ENCODE data around the gene ADCY3. TPM values are rescaled to one million over a fixed set of nuclear protein-coding genes. Genes with fewer than 3 reads are reported as not detected.

Gene ADCY3
- 73.2 and 73.9 TPM in 2 replicates for total RNA-seq (2014; rRNA removed; shearing (Covaris generic))

DNA sequence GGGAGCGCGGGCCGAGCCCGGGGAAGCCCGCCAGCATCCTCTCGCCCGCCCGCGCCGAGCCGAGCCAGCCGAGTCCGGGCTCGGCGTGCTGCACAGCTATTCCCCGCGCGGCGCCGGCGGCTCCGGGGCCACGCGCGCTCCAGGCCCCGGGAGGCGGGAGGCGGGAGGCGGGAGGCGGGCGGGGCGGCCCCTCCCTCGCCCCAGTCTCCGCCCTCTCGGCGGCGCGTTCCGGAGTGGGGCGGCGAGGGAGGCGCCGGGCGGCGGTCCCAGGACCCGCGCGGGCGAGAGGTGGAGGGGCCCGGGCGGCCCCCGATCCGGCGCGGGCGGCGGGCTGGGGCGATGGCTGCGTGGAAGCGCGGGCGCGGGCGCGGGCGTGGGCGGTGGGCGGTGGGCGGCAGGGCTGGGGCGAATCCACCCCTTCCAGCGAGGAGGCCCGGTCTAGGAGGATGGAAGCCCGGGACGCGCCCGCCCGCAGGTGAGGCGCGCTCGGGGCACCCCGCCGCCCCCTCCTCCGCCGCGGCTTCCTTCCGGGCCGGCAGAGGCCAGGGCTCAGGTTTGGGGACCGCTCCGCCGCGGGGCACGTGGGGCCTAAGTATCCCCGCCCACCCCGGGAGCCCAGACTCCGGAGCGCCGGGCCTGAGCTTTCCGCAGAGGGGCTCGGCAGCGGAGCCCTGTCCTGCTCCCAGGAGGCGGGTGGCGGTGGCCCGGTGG, at the start of gene ADCY3:
Gene ADCY3 (minus strand): TSS at position 140 of the 711 bp plus-strand sequence. CDS start 1,250 bp downstream, outside the sequence.
- Histone ChIP-seq H3K27ac (peak within 1 kb of the TSS; percentile 49; the same call in 1 of the 2 replicates), H3K9me3 (replicated peaks) (no peaks in the 10 kb centered on the region), H3K36me3 (peaks cover 17% of the 10 kb centered on the region), H3K4me1 (peaks cover 10% of the 10 kb centered on the region; the same call in 1 of the 2 replicates), H3K27me3 (no peaks in the 10 kb centered on the region), H3K4me3 (peak within 1 kb of the TSS; percentile 78)
- DNase-seq, result peak; percentile 75 to 80

DNA sequence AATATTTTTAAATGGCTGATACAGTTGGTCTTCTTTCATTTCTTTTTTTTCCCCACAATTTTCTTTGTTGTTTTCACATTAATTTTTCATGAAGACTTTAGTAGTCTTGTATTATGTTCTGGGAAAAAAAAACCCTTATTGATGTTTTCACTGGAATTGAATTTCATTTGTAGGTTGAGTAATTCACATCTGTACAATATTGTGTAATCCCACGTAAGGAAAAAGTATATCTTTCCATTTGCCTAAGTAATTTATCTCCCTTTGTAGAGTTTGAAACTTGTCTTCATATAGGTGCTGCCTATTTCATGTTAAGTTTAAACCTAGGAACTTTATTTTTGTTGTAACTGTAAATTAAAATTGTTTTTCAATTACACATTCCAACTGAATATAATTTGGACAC, 49.7 kb upstream of the ADCY3 start:
- Histone ChIP-seq H3K27ac (no peak overlapping the region), H3K36me3 (peaks cover 16% of the 10 kb centered on the region), H3K27me3 (no peaks in the 10 kb centered on the region), H3K9me3 (replicated peaks) (no peaks in the 10 kb centered on the region), H3K4me1 (no peaks in the 10 kb centered on the region), H3K4me3 (no peak overlapping the region)
- no peak for DNase-seq

DNA sequence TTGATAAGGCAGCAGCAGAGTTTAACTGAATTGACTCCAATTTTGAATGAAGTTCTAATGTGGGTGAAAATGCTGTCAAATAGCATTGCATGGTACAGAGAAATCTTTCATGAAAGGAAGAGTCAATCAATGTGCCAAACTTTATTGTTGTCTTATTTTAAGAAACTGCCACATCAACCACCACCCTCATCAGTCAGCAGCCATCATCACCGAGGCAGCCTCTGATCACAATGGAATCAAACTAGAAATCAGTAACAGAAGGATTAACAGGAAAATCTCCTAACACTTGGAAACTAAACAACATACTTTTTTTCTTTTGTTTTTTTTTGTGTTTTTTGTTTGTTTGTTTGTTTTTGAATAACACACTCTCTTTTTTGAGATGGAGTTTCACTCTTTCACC, 41.9 kb upstream of the ADCY3 start:
- Histone ChIP-seq H3K4me3 (no peak overlapping the region), H3K4me1 (no peaks in the 10 kb centered on the region), H3K36me3 (peaks cover 54% of the 10 kb centered on the region), H3K9me3 (replicated peaks) (no peaks in the 10 kb centered on the region), H3K27me3 (no peaks in the 10 kb centered on the region), H3K27ac (no peak overlapping the region)
- no peak for DNase-seq

DNA sequence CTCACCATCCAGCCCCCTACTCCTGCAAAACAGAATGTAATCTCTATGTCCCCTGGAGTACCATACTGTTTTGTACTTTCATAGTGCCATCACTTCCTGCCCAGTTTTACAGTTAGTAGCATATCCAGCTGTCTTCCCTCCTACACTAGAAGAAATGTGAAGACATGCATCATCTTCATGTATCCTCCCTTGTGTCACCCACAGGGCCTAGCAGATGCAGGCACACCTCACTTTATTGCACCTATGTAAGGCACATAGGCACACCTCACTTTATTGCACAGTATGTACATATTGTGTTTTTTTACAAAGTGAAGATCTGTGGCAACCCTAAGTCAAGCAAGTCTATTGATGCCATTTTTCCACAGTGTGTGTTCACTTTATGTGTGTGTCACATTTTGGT, 39.7 kb upstream of the ADCY3 start:
- Histone ChIP-seq H3K36me3 (peaks cover 61% of the 10 kb centered on the region), H3K27ac (no peak overlapping the region), H3K4me3 (no peak overlapping the region), H3K27me3 (no peaks in the 10 kb centered on the region), H3K4me1 (no peaks in the 10 kb centered on the region), H3K9me3 (replicated peaks) (peaks cover 9% of the 10 kb centered on the region)
- DNase-seq, result no peak

DNA sequence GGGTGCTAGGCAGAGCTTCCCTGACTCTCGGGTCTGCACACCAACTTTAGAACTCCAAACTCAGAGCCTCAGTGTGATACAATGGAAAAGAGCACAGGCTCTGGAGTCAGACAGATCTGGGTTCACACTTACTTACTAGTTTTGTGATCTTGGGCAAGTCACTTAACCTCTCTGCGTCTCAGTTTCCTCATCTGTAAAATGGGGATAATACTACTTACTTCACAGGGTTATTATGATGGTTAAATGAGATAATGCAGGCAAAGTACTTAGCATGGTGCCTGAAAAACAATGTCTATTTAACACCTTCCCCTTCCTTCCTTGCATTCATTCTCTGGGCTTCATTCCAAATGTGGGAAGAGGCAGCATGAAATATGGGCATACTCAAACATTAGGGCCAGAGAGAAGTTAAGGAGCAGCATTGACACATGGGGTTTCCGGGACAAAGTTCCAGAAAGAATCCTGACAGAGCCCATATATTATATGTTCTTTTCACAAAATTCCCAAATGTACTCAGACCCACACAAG, 38.4 kb upstream of the ADCY3 start:
- no peaks in the 10 kb centered on the region for H3K4me1 ChIP-seq
- no peak overlapping the region for H3K27ac ChIP-seq
- no peak for DNase-seq
- H3K36me3 ChIP-seq, result peaks cover 61% of the 10 kb centered on the region
- H3K9me3 ChIP-seq (replicated peaks), result peaks cover 9% of the 10 kb centered on the region
- H3K4me3 ChIP-seq, result no peak overlapping the region
- H3K27me3 ChIP-seq, result no peaks in the 10 kb centered on the region

DNA sequence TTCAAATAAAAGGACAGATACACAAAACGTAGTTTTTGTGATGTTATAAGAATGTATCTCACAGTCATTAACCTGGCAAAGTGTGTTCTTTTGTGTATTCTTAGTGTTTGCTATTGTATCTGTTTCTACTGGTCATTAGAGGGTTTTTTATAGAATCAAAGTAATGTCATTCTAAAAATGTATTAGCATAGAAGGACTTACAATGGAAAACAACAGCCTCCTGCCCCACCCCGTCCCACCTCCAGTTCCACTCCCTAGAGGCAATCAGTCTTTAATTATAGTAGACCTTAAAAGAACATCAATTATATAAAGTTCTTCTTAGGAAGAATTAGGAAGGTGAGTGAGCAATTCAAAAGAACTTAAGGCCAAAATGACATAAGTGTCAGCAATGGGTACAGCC, 37.9 kb upstream of the ADCY3 start:
- Histone ChIP-seq H3K4me1 (no peaks in the 10 kb centered on the region), H3K4me3 (no peak overlapping the region), H3K9me3 (replicated peaks) (peaks cover 9% of the 10 kb centered on the region), H3K36me3 (peaks cover 61% of the 10 kb centered on the region), H3K27me3 (no peaks in the 10 kb centered on the region), H3K27ac (no peak overlapping the region)
- no peak for DNase-seq

DNA sequence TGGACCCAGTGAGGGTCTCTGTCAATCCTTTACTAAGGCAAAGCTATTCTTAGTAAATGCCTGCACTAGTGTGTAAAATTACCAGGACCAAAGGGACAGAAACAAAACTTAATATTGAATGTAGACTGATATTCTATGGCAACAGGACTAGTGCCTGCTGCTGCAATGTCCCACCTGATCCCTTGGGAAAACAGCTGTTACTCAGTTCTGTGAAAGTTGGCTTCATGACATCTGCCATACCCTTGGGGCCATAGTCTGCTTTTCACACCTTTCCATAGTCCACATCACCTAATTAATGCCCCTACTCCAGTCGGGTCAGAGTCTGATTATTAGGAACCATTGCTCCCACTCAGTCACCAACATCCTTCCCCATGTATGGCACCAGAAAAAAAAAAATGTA, 37.2 kb upstream of the ADCY3 start:
- H3K27ac ChIP-seq, result no peak overlapping the region
- DNase-seq, result peak; percentile 23 to 53
- H3K36me3 ChIP-seq, result peaks cover 58% of the 10 kb centered on the region
- H3K4me3 ChIP-seq, result no peak overlapping the region
- peaks cover 9% of the 10 kb centered on the region for H3K9me3 ChIP-seq (replicated peaks)
- H3K4me1 ChIP-seq, result no peaks in the 10 kb centered on the region
- no peaks in the 10 kb centered on the region for H3K27me3 ChIP-seq

DNA sequence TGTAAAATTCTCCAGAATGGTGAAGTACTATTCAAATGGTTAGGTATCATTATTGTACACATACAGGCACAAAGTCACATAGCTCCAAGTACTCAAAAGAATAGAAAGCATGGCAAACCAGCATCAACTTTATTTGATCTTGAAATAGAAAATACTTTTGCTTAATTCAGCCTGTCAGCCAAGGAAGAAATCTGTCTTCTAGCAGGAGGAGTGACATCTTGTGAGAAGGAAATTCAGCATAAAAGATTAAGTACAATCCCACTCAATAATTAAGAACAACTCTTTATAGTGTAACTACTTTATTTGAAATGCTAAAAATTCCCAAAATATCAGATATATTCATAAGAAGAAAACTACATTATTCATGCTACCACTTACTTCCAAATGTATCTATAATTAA, 35.9 kb upstream of the ADCY3 start:
- Histone ChIP-seq H3K27ac (no peak overlapping the region), H3K4me1 (no peaks in the 10 kb centered on the region), H3K36me3 (peaks cover 56% of the 10 kb centered on the region), H3K4me3 (no peak overlapping the region), H3K27me3 (no peaks in the 10 kb centered on the region), H3K9me3 (replicated peaks) (peaks cover 9% of the 10 kb centered on the region)
- no peak for DNase-seq

DNA sequence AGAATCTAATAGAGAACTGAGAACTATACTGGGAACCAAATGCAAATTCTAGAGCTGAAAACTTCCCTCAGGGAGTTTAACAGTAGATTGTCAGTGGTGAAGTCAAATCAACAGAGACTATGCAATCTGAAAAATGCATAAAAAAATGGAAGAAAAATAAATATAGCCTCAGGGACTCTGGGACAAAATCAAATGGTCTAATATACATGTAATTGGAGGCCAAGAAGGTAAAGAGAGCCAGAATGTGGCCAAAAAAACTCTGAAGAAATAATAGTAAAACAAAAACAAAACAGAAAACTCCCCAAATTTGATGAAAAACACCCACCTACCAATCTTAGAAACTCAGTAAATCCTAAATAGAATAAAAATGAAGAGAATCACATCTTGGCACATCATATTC, 35.2 kb upstream of the ADCY3 start:
- Histone ChIP-seq H3K9me3 (replicated peaks) (peaks cover 9% of the 10 kb centered on the region), H3K4me1 (no peaks in the 10 kb centered on the region), H3K36me3 (peaks cover 60% of the 10 kb centered on the region), H3K27me3 (no peaks in the 10 kb centered on the region), H3K4me3 (no peak overlapping the region), H3K27ac (no peak overlapping the region)
- DNase-seq, result no peak

DNA sequence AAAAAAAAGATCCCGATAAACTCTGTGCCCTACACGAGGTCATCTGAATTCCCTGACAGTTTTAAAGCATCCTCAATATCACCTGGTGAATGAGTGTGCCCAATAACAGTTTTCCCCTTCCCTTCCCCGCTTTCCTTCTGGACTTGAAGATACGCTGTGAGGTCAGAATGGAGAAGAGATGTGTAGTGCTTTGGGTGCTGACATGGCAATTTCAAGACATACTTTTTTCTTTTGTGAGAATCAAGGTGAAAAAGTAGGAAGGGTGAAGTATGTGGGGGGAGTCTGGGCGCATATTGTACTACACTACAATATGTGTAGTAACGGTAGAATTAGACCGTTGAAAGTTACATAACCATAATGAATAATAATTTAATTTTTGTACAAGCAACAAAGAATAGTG, 30.1 kb upstream of the ADCY3 start:
- Histone ChIP-seq H3K4me3 (no peak overlapping the region), H3K27ac (no peak overlapping the region), H3K9me3 (replicated peaks) (peaks cover 3% of the 10 kb centered on the region), H3K36me3 (peaks cover 35% of the 10 kb centered on the region), H3K4me1 (no peaks in the 10 kb centered on the region), H3K27me3 (no peaks in the 10 kb centered on the region)
- DNase-seq, result no peak

DNA sequence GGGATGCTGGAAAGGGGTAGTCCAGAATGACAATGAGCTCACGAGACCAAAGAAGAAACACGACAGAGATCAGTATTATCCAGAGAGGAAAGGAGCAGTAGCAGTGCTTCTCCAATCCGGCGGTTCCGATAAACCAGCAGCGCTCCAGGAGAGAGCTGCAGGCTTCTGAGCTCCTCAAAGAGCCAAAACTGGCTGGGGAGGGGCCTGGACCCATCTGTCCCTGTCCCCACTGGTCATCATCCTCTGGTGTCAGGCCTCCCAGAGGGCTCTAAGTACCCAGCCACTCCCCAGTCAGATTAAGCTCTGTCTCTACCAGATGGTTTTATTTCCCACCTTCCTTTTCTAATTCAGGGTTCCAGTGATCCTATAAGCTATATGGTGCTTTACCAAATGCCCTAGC, 28.5 kb upstream of the ADCY3 start:
- no peak overlapping the region for H3K4me3 ChIP-seq
- no peak for DNase-seq
- no peaks in the 10 kb centered on the region for H3K4me1 ChIP-seq
- H3K27ac ChIP-seq, result no peak overlapping the region
- no peaks in the 10 kb centered on the region for H3K27me3 ChIP-seq
- no peaks in the 10 kb centered on the region for H3K9me3 ChIP-seq (replicated peaks)
- H3K36me3 ChIP-seq, result peaks cover 27% of the 10 kb centered on the region

DNA sequence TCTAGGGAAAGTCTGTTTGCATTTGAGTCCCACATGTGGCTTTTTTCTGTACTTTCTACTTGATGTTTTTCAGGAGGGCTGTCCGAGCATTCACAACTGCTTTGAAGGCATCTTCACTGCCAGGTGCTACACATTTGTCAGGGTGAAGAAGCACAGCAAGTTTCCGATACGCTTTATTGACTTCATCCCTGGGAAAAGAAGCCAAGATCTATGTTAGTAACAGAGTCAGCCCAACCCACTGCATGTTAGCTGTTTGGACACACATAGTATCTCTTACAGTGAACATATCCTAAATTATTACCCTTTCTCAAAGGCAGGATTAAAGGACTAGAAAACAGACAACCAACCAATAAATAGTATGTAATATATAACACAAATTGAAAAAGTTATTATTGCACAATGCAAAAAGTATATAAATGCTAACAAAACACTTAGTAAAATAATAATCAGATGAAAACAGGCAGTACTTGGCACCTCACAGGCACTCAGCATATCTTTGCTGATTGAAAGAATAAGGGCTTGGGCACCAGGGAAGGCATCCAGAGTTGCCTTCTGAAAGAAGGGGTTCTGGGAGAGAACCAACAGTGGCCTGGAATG, 27.6 kb upstream of the ADCY3 start:
- no peaks in the 10 kb centered on the region for H3K4me1 ChIP-seq
- no peaks in the 10 kb centered on the region for H3K9me3 ChIP-seq (replicated peaks)
- H3K36me3 ChIP-seq, result peaks cover 21% of the 10 kb centered on the region
- no peak for DNase-seq
- H3K4me3 ChIP-seq, result no peak overlapping the region
- no peak overlapping the region for H3K27ac ChIP-seq
- H3K27me3 ChIP-seq, result no peaks in the 10 kb centered on the region

DNA sequence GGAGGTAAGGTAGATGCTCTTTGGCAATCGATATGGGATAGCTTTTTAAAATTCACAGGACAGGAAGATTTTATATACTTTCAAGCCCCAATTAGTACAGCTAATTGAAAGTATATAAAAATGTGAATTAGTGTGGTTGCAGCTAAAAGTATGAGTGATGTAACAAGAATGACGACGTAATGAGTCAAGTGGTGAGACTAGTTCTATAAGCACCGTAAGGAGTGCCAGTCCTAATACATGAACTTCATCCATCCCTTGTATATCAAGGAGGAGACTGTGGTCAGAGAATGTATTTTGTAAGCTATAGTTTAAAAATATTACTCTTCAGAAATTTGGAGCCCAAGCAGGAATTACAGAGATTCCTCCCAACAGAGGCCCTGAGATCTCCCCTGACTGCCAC, 25.9 kb upstream of the ADCY3 start:
- Histone ChIP-seq H3K9me3 (replicated peaks) (no peaks in the 10 kb centered on the region), H3K4me3 (no peak overlapping the region), H3K27me3 (no peaks in the 10 kb centered on the region), H3K4me1 (no peaks in the 10 kb centered on the region), H3K27ac (no peak overlapping the region), H3K36me3 (peaks cover 23% of the 10 kb centered on the region; the same call in 1 of the 2 replicates)
- DNase-seq, result no peak

DNA sequence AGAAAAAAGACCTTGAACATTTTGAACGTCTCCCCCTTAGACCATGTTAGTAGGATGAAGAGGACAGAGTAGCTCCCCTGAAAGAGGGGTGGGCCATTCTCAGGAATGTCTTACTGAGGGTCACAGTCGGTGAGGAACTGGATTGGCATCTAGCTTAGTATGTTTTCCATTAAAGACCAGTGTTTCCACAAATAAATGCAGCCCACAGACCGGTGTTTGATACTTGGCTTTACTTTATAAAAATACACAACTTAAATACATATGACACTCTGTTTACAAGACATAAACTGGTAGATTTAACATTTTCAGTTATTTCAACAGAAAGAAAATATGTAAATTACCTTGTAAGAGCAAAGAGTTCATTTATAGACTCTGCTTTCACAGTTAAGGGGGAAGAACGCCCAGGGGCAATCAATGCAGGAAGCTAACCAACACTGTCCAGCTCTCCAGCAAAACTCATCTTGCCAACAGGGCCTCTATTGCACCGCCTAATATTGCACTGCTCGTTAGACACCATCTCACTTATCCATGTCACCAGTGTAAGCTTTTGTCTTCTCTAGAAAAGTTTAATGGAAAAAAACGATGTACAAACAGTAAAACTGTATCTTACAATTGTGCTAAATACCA, 23.5 kb upstream of the ADCY3 start:
- no peak overlapping the region for H3K27ac ChIP-seq
- peaks cover 15% of the 10 kb centered on the region; the same call in 1 of the 2 replicates for H3K36me3 ChIP-seq
- DNase-seq, result no peak
- no peaks in the 10 kb centered on the region for H3K27me3 ChIP-seq
- H3K4me1 ChIP-seq, result no peaks in the 10 kb centered on the region
- no peaks in the 10 kb centered on the region for H3K9me3 ChIP-seq (replicated peaks)
- H3K4me3 ChIP-seq, result no peak overlapping the region

DNA sequence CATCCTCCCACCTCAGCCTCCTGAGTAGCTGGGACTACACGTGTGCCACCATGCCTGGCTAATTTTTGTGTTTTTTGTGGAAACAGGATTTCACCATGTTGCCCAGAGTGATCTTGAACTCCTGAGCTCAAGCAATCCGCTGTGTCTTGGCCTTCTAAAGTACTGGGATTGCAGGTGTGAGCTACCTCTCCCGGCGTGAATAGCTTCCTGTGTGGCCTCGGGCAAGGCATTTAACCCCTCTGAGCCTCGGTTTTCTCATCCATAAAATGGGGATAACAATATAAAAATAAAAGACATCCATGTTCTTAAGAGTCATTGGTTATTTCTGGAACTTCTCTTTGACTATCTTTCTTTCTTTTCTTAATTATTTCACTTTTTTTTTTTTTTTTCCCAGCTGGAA, 19.3 kb upstream of the ADCY3 start:
- Histone ChIP-seq H3K27ac (no peak overlapping the region), H3K36me3 (peaks cover 4% of the 10 kb centered on the region; the same call in 1 of the 2 replicates), H3K27me3 (no peaks in the 10 kb centered on the region), H3K4me3 (no peak overlapping the region), H3K9me3 (replicated peaks) (no peaks in the 10 kb centered on the region), H3K4me1 (0 out of 2 replicates have a peak, but pooled peaks cover 2% of the 10 kb centered on the region)
- DNase-seq, result no peak
